Panc1 (cell line): ENCODE results near the gene MBNL2. TPM values are rescaled to one million over a fixed set of nuclear protein-coding genes. Genes with fewer than 3 reads are reported as not detected.

Experiments used
- ATAC-seq: fragments of 200-7000 bp; cut with Tn5 transposase; 2 replicates; pipeline ENCODE4 v1.9.1; 2020; ENCODE audit warnings: mild to moderate bottlenecking, moderate library complexity
- BruUV-seq: library from RNA; stranded (reverse); fragments of 400-500 nt; replicated peaks from 2 replicates; lab custom pipeline; 2021; lab: Mats Ljungman, UMichigan
- CTCF ChIA-PET: fragments of 300-600 bp; sonication (Branson Sonifier 250); formaldehyde crosslinking; loops from one replicate; lab custom pipeline; 2022; ENCODE audit warnings: antibody characterized with exemption; lab: Charles Lee
- POLR2A ChIA-PET: fragments of 300-600 bp; sonication (Branson Sonifier 250); formaldehyde crosslinking; loops from one replicate; lab custom pipeline; 2022; ENCODE audit warnings: antibody characterized with exemption; lab: Charles Lee
- DNase-seq: peaks from one replicate; pipeline ENCODE4 v3.0.0-alpha.2; 2010; ENCODE audit warnings: low read depth, low spot score
- H3K27ac ChIP-seq: 2 replicates; pipeline ENCODE4 v1.5.1; 2011; ENCODE audit warnings: mild to moderate bottlenecking, low read length, inconsistent platforms
- H3K27me3 ChIP-seq: fragments of 200-500 bp; sonication (Bioruptor generic); 2 replicates; pipeline ENCODE4 v1.6.0; 2014; ENCODE audit warnings: low read length, inconsistent platforms; ENCODE audit not compliant: control insufficient read depth, insufficient read depth
- H3K36me3 ChIP-seq: fragments of 200-500 bp; sonication (Bioruptor generic); 2 replicates; pipeline ENCODE4 v1.5.1; 2014; ENCODE audit warnings: inconsistent platforms, mild to moderate bottlenecking, low read length, moderate library complexity; ENCODE audit not compliant: control insufficient read depth, insufficient read depth
- H3K4me1 ChIP-seq: 2 replicates; pipeline ENCODE4 v1.5.1; 2011; ENCODE audit warnings: inconsistent platforms, mild to moderate bottlenecking, low read length, moderate library complexity; ENCODE audit not compliant: control insufficient read depth, insufficient read depth
- H3K4me3 ChIP-seq, 2 experiments: 2 replicates each; pipeline ENCODE4 v1.5.1; 2011 to 2012; ENCODE audit warnings: low read depth in 2 of 2, low read length in 2 of 2, mild to moderate bottlenecking in 2 of 2, inconsistent platforms in 1 of 2, moderate library complexity in 1 of 2
- H3K9me3 ChIP-seq: fragments of 200-500 bp; sonication (Bioruptor generic); 2 replicates; pipeline ENCODE4 v1.5.1; 2014; ENCODE audit warnings: low read depth, mild to moderate bottlenecking, inconsistent platforms, low read length, moderate library complexity; ENCODE audit not compliant: control insufficient read depth, insufficient read depth
- CTCF ChIP-seq: fragments of 450-650 bp; IDR thresholded peaks from 2 replicates; pipeline ENCODE4 v1.5.1; 2017; ENCODE audit warnings: mild to moderate bottlenecking
- POLR2AphosphoS5 ChIP-seq: IDR thresholded peaks from 2 replicates; pipeline ENCODE4 v1.6.1; 2012; ENCODE audit warnings: mild to moderate bottlenecking, low read depth, low read length, moderate library complexity
- REST ChIP-seq, 2 experiments: IDR thresholded peaks; 2 replicates each; pipeline ENCODE4 v1.6.1; 2011 to 2012; ENCODE audit warnings: low read depth in 2 of 2, control low read depth in 1 of 2, low read length in 1 of 2, mild to moderate bottlenecking in 1 of 2, moderate library complexity in 1 of 2; ENCODE audit not compliant: insufficient read depth in 1 of 2
- SIN3A ChIP-seq: IDR thresholded peaks from 2 replicates; pipeline ENCODE4 v1.6.1; 2012; ENCODE audit warnings: low read depth, mild to moderate bottlenecking, low read length, moderate library complexity, borderline replicate concordance; ENCODE audit not compliant: insufficient read depth
- TCF7L2 ChIP-seq: IDR thresholded peaks from 2 replicates; pipeline ENCODE4 v1.6.1; 2011; ENCODE audit warnings: mild to moderate bottlenecking, low read depth, low read length, inconsistent platforms
- in situ Hi-C: cut with HindIII; loops from 2 replicates; pipeline ENCODE4 v1.10.0; 2016; ENCODE audit warnings: low sequenced_read_pairs, low pct_unique_long_range_greater_than_20kb
- intact Hi-C: fragments of 100-400 bp; cut with micrococcal nuclease; formaldehyde crosslinking; loops from one replicate; pipeline ENCODE4 v1.10.0; 2022; ENCODE audit not compliant: unreplicated experiment
- total RNA-seq: library from RNA; stranded (reverse); gene quantifications from one replicate; pipeline ENCODE4 v1.2.1, GENCODE V29; 2021; ENCODE audit not compliant: unreplicated experiment

The MBNL2 gene
- total RNA-seq, 1 experiment from 2014 or later = 103 TPM

GRCh38 chr13:97226788-97227627 is 4.9 kb downstream of the MBNL2 start:
- in situ Hi-C loops = no loop called here
- CTCF ChIA-PET = interaction anchor here (1.1 kb wide), 1 partner anchor 117 kb away, joined by 3 read pairs; no protein-coding TSS in a partner anchor
- intact Hi-C loops = no loop called here
- Histone ChIP-seq H3K36me3 (peaks cover 6% of the 10 kb centered on the region), H3K27me3 (no peaks in the 10 kb centered on the region), H3K4me3 (peak overlapping the region; percentile 79 to 96), H3K27ac (peak overlapping the region; percentile 99), H3K4me1 (peaks cover 56% of the 10 kb centered on the region), H3K9me3 (no peaks in the 10 kb centered on the region)
- ATAC-seq (peak; percentile 37; the same call in 1 of the 2 replicates), DNase-seq (no peak)
- no TSS peak for BruUV-seq
- POLR2A ChIA-PET = interaction anchor here (0.6 to 0.7 kb wide), 4 partner anchors 12 to 1971 kb away, joined by 4 to 11 read pairs (median 8); no protein-coding TSS in a partner anchor
- TF ChIP-seq SIN3A (no peak), TCF7L2 (no peak), REST (IDR thresholded peaks at IDR 0.05; ENCODE audit: insufficient read depth in 1 of 2, low read depth in 2 of 2, low read length in 1 of 2) (no peak), CTCF (no peak), POLR2AphosphoS5 (no peak)

- POLR2A ChIA-PET = interaction anchor here (0.6 kb wide), 2 partner anchors 13 to 112 kb away, joined by 5 read pairs; no protein-coding TSS in a partner anchor
- no peak overlapping the region for H3K4me3 ChIP-seq
- TF ChIP-seq CTCF (no peak), REST (IDR thresholded peaks at IDR 0.05; ENCODE audit: insufficient read depth in 1 of 2, low read depth in 2 of 2, low read length in 1 of 2) (no peak), TCF7L2 (no peak), SIN3A (no peak), POLR2AphosphoS5 (no peak)
- no peak for DNase-seq
- peak overlapping the region; percentile 99 for H3K27ac ChIP-seq
- intact Hi-C loops (no loop called here), in situ Hi-C loops (no loop called here)
- BruUV-seq = no TSS peak
- no peaks in the 10 kb centered on the region; the same call in 1 of the 2 replicates for H3K36me3 ChIP-seq
- CTCF ChIA-PET = interaction anchor here (0.6 kb wide), 1 partner anchor 64 kb away, joined by 3 read pairs; no protein-coding TSS in a partner anchor
- peaks cover 73% of the 10 kb centered on the region for H3K4me1 ChIP-seq
- no peaks in the 10 kb centered on the region for H3K9me3 ChIP-seq
- no peaks in the 10 kb centered on the region for H3K27me3 ChIP-seq
- ATAC-seq = no peak
These were observed 6.9 kb downstream of the MBNL2 start for GRCh38 chr13:97228850-97229521.
